Keratinocyte (primary cell): ENCODE data around the gene MTA1. TPM values are rescaled to one million over a fixed set of nuclear protein-coding genes. Genes with fewer than 3 reads are reported as not detected.
A peak's percentile ranks its signal among the peaks of the same experiment; 100 is the strongest.

Experiments used
- DNase-seq: peaks from one replicate; pipeline ENCODE4 v3.0.0-alpha.2; 2011; ENCODE audit warnings: low read depth, missing footprints, low spot score
- FAIRE-seq: peaks from 2 replicates; lab custom pipeline; 2011; peaks lifted over from hg19 to GRCh38; lab: Jason Lieb, UNC
- H2AFZ ChIP-seq: 2 replicates; pipeline ENCODE4 v1.6.0; 2012; ENCODE audit warnings: low read length, control low read depth, inconsistent platforms; ENCODE audit not compliant: control insufficient read depth
- H3K27ac ChIP-seq: 2 replicates; pipeline ENCODE4 v1.5.1; 2011; ENCODE audit warnings: low read length; ENCODE audit not compliant: control insufficient read depth, insufficient read depth
- H3K27me3 ChIP-seq: 3 replicates; pipeline ENCODE4 v1.6.0; 2011; ENCODE audit warnings: low read length; ENCODE audit not compliant: control insufficient read depth, insufficient read depth; ENCODE audit errors: extremely low read depth
- H3K36me3 ChIP-seq, 2 experiments: 2 replicates in 1 of 2; 3 replicates in 1 of 2; pipeline ENCODE4 v1.5.1; 2011; ENCODE audit warnings: low read length in 2 of 2, mild to moderate bottlenecking in 1 of 2; ENCODE audit not compliant: control insufficient read depth in 2 of 2, insufficient read depth in 2 of 2; ENCODE audit errors: extremely low read depth in 1 of 2
- H3K4me1 ChIP-seq: 3 replicates; pipeline ENCODE4 v1.5.1; 2011; ENCODE audit warnings: low read length; ENCODE audit not compliant: control insufficient read depth, insufficient read depth; ENCODE audit errors: extremely low read depth
- H3K4me2 ChIP-seq: 3 replicates; pipeline ENCODE4 v1.6.0; 2011; ENCODE audit warnings: low read depth, low read length; ENCODE audit not compliant: control insufficient read depth, insufficient read depth; ENCODE audit errors: extremely low read depth
- H3K4me3 ChIP-seq, 3 experiments: fragments of 200-600 bp in 1 of 3; sonication (generic) in 1 of 3; 2 replicates in 2 of 3; 3 replicates in 1 of 3; pipeline ENCODE4 v1.5.1; 2011 to 2016; ENCODE audit warnings: low read length in 3 of 3, mild to moderate bottlenecking in 3 of 3, control low read depth in 2 of 3, inconsistent platforms in 1 of 3, low read depth in 1 of 3, mixed read lengths in 1 of 3, mixed run types in 1 of 3, moderate library complexity in 1 of 3; ENCODE audit not compliant: control insufficient read depth in 2 of 3, insufficient read depth in 2 of 3; ENCODE audit errors: extremely low read depth in 1 of 3
- H3K79me2 ChIP-seq: 2 replicates; pipeline ENCODE4 v1.6.0; 2012; ENCODE audit warnings: low read length; ENCODE audit not compliant: control insufficient read depth, insufficient read depth
- H3K9ac ChIP-seq: 3 replicates; pipeline ENCODE4 v1.6.0; 2011; ENCODE audit warnings: low read length; ENCODE audit not compliant: control insufficient read depth, insufficient read depth; ENCODE audit errors: extremely low read depth
- H3K9me1 ChIP-seq: 3 replicates; pipeline ENCODE4 v1.6.0; 2011; ENCODE audit warnings: low read length; ENCODE audit not compliant: control insufficient read depth, insufficient read depth; ENCODE audit errors: extremely low read depth
- H3K9me3 ChIP-seq: 2 replicates; pipeline ENCODE4 v1.5.1; 2012; ENCODE audit warnings: low read depth, low read length; ENCODE audit not compliant: control insufficient read depth
- H4K20me1 ChIP-seq: 3 replicates; pipeline ENCODE4 v1.6.0; 2011; ENCODE audit warnings: low read length; ENCODE audit not compliant: control insufficient read depth, insufficient read depth; ENCODE audit errors: extremely low read depth
- CTCF ChIP-seq, 3 experiments: IDR thresholded peaks in 1 of 3; conservative IDR thresholded peaks in 1 of 3; optimal IDR thresholded peaks in 1 of 3; 2 replicates in 2 of 3; 3 replicates in 1 of 3; pipeline versions ENCODE3 to v1.5.1; 2011; ENCODE audit warnings: low read length in 3 of 3, mild to moderate bottlenecking in 3 of 3, moderate library complexity in 2 of 3, control low read depth in 1 of 3, inconsistent platforms in 1 of 3; ENCODE audit not compliant: insufficient read depth in 2 of 3; ENCODE audit errors: extremely low read depth in 1 of 3
- EZH2 ChIP-seq: IDR thresholded peaks from one replicate; pipeline ENCODE4 v1.6.1; 2012; ENCODE audit warnings: inconsistent platforms, mild to moderate bottlenecking, low read length, moderate library complexity
- dilution Hi-C: fragments of 300-500 bp; cut with MboI; formaldehyde crosslinking; loops from one replicate; pipeline ENCODE4 v1.7.0; 2020; ENCODE audit warnings: low sequenced_read_pairs; ENCODE audit not compliant: extremely low pct_ligation_motif_present
- polyA plus RNA-seq, 5 experiments: library from polyadenylated mRNA; depleted of rRNA in 3 of 5; stranded (reverse) in 3 of 5; stranded (forward) in 1 of 5; unstranded in 1 of 5; fragments of >200 nt; gene quantifications; 1 replicate in 1 of 5; 2 replicates in 3 of 5; 3 replicates in 1 of 5; pipeline versions ENCODE4 v1.2.1 to v1.2.3, GENCODE V29; 2011 to 2012; ENCODE audit warnings: missing spikeins in 2 of 5, low read depth in 1 of 5, low replicate concordance in 1 of 5

MTA1 gene
- polyA plus RNA-seq, 1 donor (not counting 4 experiments of a cell fraction or from before 2014, with no cell fraction given) = 33.6 TPM

- no peak overlapping the region for H3K4me3 ChIP-seq
- no peaks in the 10 kb centered on the region for H3K9me1 ChIP-seq
- no peak for FAIRE-seq
- TF ChIP-seq EZH2 (no peak), CTCF (optimal IDR thresholded peaks at IDR 0.05 in 1 of 3, IDR thresholded peaks at IDR 0.05 in 1 of 3, conservative IDR thresholded peaks at IDR 0.05 in 1 of 3; ENCODE audit: extremely low read depth in 1 of 3, insufficient read depth in 2 of 3, low read length in 3 of 3) (no peak)
- dilution Hi-C loops = no loop called here
- H3K27me3 ChIP-seq = no peaks in the 10 kb centered on the region
- peaks cover 12% of the 10 kb centered on the region for H4K20me1 ChIP-seq
- DNase-seq = no peak
- H3K9me3 ChIP-seq = no peaks in the 10 kb centered on the region
- H3K27ac ChIP-seq = no peak overlapping the region
- peaks cover 10% of the 10 kb centered on the region for H3K4me1 ChIP-seq
- H3K36me3 ChIP-seq = peaks cover 11 to 14% of the 10 kb centered on the region in 2 experiments
- H3K9ac ChIP-seq = peak overlapping the region; percentile 83
- peak overlapping the region; percentile 81 for H3K4me2 ChIP-seq
- no peak overlapping the region for H2AFZ ChIP-seq
- peaks cover 67% of the 10 kb centered on the region for H3K79me2 ChIP-seq
These were observed 2.3 kb downstream of the MTA1 start for GRCh38 chr14:105421723-105422615.

GRCh38 chr14:105422695-105423487 lies 3.3 kb downstream of the MTA1 start:
- H3K9ac ChIP-seq = no peak overlapping the region
- peaks cover 13% of the 10 kb centered on the region for H4K20me1 ChIP-seq
- H3K4me1 ChIP-seq = peaks cover 10% of the 10 kb centered on the region
- peaks cover 75% of the 10 kb centered on the region for H3K79me2 ChIP-seq
- no peaks in the 10 kb centered on the region for H3K9me1 ChIP-seq
- dilution Hi-C loops = no loop called here
- no peaks in the 10 kb centered on the region for H3K27me3 ChIP-seq
- H3K4me3 ChIP-seq = no peak overlapping the region
- H3K27ac ChIP-seq = no peak overlapping the region
- H3K4me2 ChIP-seq = no peak overlapping the region
- FAIRE-seq = no peak
- H3K9me3 ChIP-seq = no peaks in the 10 kb centered on the region
- H2AFZ ChIP-seq = no peak overlapping the region
- no peak for TF ChIP-seq CTCF (optimal IDR thresholded peaks at IDR 0.05 in 1 of 3, IDR thresholded peaks at IDR 0.05 in 1 of 3, conservative IDR thresholded peaks at IDR 0.05 in 1 of 3; ENCODE audit: extremely low read depth in 1 of 3, insufficient read depth in 2 of 3, low read length in 3 of 3)
- TF ChIP-seq EZH2 = no peak
- peaks cover 11 to 21% of the 10 kb centered on the region in 2 experiments for H3K36me3 ChIP-seq
- no peak for DNase-seq
